Stimulated activated CD4-positive, alpha-beta T cell treated with anti-CD3 and anti-CD28 coated beads, Interleukin-1b, Interleukin-23, amount 100 ng/mL, for 4 hours (primary cell): ENCODE results near the gene ENO1.

Experiments
- DNase-seq, 2 donors: peaks; one replicate each; pipeline ENCODE4 v3.0.0-alpha.2; 2020; ENCODE audit warnings: low read depth in 2 of 2

ENO1 gene

DNA sequence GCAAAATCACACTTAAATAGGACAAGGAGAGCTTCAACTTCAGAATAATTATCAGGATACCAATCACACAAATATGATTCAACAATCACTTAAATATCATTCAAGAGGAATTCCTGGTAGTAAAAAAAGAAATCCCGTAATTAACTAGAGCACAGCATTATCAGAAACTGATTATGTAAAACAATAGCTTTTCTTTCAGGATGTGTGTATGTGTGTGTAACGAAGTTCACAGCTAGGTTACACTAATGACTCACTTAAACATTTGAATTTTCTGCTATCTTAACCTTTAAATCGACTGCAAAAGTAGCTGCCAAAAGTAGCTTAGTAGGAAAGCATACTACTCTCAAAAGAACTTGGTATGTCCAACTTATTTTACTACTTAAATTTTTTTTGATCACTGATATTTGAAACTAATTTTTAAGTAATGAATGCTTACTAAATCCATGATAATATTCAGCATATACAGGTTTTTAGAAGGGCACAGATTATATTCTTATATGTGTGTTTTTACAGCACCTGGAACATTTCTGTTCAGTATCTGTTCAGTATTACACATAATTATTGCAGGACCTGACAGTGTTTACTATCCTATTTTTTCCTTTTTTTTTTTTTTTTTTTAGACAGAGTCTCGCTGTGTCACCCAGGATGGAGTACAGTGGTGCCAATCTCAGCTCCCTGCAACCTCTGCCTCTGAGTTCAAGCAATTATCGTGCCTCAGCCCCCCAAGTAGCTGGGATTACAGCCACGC is 65.3 kb downstream of the ENO1 start:
- DNase-seq: no peak

DNA sequence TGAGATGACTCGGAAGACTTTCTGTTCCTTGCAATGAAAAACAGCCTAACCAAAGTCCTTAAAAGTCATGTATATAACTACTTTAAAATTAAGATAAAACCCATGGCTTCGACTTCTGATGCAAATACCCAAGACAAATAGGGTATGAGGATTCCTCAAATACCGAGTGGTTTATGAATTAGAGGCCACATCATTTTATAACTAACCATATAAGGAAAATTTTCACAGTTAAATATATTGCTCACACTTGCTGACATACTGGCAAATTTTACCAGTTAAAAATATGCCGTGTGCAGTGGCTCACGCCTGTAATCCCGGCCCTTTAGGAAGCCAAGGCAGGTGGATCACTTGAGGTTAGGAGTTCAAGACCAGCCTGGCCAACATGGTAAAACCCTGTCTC is 66.4 kb downstream of the ENO1 start:
- no peak for DNase-seq
